HT1080 (cell line): ENCODE results near the gene CLEC16A. TPM values are rescaled to one million over a fixed set of nuclear protein-coding genes. Genes with fewer than 3 reads are reported as not detected.
A peak's percentile ranks its signal among the peaks of the same experiment; 100 is the strongest.
"Not testable (repeated sequence)": the region's sequence is repeated elsewhere in the genome, so short reads cannot be mapped to it uniquely, and the experiment has no call there.

Source experiments
- DNase-seq: peaks from one replicate; pipeline ENCODE4 v3.0.0-alpha.2; 2015; ENCODE audit warnings: low read depth
- total RNA-seq: library from RNA; depleted of rRNA; stranded (reverse); fragments of >200 nt; shearing (Covaris generic); gene quantifications from 2 replicates; pipeline ENCODE4 v1.2.3, GENCODE V29; 2014

CLEC16A gene
- total RNA-seq, 1 experiment from 2014 or later: 12.9 TPM

- DNase-seq: no peak
Observed at GRCh38 chr16:10939649-10940234, 4.6 kb upstream of the CLEC16A start.

GRCh38 chr16:10940501-10941079 lies 3.8 kb upstream of the CLEC16A start:
- DNase-seq: no peak

DNA sequence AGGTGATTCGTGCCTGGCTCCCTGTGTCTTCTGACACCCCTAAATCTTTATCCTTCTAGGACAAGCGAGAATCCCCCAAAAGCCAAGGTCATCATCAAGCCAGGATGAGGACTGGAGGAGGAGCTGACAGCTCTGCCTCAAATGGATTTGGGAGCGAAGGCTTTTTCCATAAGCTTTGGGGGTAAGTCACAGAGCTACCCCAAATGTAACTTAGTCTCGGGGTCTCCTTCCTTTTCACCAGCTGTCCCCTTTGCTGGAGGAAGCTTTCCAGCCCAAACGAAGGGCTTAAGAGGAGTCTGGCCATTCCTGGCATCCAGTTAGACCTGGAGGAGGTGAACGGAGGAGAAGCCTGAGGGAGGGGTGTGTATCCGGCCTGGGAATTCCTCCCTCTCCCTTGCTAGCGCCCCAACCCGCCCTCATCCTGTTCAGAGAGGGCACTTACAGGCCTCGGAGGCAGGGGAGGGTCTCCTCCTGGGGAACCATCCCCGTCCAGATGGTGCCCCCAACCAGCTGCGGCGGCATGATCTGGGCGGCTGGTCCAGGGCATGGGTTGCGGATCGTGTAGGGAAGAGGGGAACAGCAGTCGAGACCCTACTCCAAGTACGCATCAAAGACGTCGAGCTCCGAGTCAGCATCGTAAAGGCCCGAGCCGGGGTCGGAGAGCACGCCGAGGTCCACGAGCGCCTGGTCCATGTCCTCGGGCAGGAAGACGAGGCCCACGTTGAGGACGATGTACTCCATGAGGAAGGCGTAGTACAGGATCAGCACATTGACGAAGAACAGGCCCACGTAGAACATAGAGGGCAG lies 3.0 kb upstream of the CLEC16A start:
- peak; percentile 33 for DNase-seq

DNA sequence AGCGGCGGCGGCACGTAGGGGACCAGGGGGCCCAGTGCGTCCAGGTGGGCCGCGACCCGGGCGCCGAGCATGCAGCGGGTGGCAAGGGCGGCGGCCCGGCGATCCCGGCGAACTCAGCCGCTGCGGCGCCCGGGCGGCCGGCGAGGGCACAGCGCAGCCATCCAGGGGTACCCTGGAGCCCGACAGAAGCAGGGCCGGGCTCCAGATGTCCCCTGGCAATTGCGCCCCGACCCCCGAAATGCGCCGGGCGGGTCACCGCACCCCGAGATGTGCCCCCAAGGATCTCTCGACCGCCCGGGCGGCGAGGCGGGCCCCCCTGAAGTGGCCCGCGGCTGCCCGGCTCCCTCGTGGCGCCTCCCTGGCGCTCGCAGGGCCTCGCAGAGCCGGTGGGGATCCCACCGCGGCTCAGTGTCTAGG lies 2.4 kb upstream of the CLEC16A start:
- DNase-seq: not testable (repeated sequence)

GRCh38 chr16:10942352-10943063 lies 1.9 kb upstream of the CLEC16A start, which contains the start of gene DEXI:
Gene DEXI, minus strand, starts transcription at chr16:10942468. Its CDS starts 463 bp downstream, at chr16:10942005.
- peak; percentile 86 for DNase-seq

DNA sequence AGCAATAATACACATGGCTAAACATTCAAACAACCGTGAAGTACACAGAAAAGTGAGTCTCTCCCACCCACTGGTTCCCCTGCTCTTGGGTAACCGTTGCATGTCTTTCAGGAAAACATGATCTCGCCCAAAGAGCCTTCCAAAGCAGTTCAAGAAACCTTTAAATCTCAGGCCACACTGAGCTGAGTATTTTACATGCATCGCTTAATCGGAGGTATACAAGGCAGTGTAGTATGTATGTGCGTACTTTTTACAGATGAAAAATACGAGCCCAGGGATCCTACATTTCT lies 1.4 kb upstream of the CLEC16A start:
- no peak for DNase-seq

GRCh38 chr16:10945065-10945787 lies 862 bp downstream of the CLEC16A start:
- DNase-seq: no peak

- no peak for DNase-seq
Observed at GRCh38 chr16:10946308-10946707, 1.9 kb downstream of the CLEC16A start.

DNA sequence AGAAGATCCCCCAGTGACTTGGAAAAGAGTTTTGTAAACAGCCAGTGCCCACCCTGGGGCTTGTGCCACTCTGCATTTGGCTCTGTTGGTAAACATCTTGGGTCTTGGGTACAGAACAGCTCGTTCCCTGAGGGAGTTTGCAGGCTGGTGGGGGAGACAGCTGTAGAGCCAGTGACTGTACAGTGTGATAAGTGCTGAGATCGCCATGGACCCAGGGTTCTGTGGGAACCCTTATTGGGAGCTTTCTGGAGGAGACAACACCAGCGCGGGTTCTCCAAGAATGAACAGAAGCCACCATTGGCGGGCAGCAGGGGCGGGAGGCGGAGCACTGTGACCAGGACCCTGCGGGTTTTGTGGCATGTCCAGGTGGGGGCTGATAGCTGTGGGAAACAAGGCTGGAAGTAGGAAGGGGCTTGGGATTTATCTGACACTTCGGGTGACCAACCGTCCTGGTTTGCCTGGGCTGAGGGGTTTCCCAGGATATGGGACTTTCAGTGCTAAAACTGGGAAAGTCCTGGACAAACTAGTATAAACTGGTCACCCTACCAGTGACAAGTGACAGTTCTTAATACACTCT lies 2.9 kb downstream of the CLEC16A start:
- no peak for DNase-seq

DNA sequence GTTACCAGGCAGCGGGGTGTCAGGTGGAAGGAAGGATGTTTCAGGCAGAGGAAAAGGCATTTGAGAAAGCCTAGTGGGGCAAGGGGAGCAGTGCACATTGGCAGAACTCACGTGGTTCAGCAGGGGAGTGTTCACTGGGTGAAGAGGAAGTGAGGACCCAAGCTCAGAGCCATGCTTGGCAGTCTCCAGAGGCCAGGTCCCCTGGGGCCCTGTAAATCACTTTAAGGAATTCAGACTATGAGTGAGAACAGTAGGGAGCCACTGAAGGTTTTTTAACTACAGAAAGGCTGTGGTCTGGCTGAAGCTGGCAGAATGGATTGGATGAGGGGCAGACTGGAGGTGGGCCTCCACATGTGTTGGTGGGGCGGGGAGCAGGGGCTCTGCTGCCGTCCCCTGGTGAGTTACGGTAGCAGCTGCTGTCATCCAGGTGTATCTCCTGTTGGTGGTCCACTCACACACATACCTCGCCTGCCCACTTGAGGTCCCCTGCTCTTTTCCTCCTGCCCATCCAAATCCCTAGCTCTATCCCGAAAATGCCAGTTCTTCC lies 5.1 kb downstream of the CLEC16A start:
- peak; percentile 67 for DNase-seq

DNA sequence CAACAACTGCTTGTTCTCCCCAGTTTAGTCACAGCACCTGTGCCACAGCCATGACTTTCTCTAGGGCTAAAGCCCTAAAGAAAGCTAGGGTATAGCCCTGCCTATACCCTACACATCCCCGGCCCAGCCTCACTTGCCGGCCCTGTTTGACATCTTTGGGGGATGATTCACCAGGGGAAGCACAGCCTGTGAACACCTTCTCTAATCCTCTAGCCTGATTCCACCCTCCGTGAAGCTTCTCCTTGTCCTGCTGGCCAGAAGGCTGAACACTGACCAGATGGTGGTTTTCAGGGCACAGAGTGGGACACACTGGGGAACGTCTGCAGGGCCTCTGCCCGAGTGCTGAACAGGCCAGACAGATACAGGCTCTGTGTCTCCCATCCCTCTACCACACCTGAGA lies 6.0 kb downstream of the CLEC16A start:
- DNase-seq: no peak

GRCh38 chr16:10951026-10951425 lies 6.7 kb downstream of the CLEC16A start:
- no peak for DNase-seq

- no peak for DNase-seq
Observed at GRCh38 chr16:10954903-10955302, 10.5 kb downstream of the CLEC16A start.

DNA sequence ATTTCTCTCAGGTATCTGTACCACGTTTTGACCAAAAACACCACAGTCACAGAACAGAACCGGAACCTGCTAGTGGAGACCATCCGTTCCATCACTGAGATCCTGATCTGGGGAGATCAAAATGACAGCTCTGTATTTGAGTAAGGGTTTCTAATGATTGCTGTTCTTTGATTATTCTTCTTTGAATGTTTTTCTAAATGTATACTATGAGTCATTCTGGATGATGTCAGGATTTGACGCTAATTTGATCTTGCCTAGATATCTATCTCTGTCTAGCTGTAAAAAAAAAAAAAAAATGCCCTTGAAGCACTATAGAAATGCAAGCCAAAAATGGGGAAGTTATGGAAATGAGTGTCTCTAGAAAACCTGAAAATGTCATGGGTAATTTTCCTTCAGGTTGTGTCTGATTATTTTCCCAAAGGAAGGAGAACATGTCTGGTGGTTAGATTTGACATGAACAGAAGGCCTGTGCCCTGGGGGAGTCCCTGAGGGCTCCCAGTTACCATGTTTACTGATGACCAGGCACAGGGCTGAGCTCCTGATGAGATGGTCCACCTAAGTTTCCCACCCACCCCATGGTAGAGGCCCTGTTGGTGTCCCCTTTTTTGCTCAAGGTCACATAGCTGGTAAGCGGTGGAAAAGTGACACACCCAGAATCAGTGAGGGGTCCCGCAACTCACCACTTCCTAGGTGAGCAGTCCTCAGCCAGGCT lies 13.6 kb downstream of the CLEC16A start:
- peak; percentile 48 for DNase-seq

- no peak for DNase-seq
Observed at GRCh38 chr16:10959161-10959560, 14.8 kb downstream of the CLEC16A start.

DNA sequence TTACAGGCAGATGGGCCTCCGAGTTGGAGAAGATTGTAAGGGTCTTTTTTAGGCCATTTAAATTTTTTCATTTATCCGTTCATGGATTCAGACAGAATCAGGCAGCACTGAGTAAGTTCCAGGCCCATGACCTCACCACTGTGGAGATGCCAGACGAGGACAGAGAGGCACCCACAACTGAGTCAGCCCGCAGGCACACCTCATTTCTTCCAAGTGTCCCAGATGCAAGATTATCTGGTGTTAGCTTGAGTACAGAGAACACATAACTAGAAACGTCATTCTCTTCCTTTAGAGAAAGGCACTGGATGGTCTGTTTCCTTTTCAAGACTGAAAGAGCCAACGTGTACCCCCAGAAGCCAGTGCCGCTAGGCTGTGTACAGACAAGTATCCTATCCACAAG lies 16.9 kb downstream of the CLEC16A start:
- DNase-seq: peak; percentile 80

DNA sequence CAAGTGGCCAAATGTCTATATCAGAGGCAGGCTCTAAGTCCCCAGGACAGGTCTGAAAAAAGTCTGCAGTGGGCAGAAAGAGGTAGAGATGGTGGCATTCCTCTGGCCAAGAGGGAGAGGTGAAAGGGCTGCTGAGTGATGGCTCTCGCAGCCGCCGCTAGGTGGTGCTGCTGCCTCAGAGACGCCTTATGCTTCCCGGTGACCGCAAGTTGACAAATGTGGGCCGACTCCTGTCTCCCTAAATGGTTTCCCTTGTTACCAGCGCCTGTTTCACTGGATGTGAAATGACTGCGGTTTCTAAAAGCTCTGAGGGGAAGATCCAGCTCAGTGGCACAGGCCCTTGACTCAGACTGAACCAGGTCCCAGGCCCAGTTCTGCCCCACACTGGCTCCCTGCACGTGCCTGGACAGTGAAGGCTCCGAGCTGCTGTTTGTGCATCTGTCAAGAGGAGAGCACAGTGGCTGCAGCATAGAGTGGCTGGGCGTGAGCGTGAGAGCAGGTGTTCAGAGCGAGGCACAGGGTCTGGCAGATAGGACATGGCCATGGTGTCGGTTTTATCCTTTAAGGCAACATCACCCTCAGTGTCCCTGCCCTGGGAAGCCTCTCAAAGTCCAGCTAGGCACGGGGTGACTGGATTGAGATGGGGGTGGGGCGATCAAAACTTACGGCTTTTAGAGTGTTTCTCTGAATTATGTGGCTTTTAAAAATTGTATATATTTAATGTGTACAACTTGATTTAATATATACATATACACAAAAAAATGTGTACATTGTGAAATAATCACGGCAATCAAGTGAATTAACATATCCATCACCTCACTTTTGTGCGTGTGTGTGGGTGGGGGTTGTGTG lies 19.9 kb downstream of the CLEC16A start:
- peak; percentile 85 for DNase-seq

DNA sequence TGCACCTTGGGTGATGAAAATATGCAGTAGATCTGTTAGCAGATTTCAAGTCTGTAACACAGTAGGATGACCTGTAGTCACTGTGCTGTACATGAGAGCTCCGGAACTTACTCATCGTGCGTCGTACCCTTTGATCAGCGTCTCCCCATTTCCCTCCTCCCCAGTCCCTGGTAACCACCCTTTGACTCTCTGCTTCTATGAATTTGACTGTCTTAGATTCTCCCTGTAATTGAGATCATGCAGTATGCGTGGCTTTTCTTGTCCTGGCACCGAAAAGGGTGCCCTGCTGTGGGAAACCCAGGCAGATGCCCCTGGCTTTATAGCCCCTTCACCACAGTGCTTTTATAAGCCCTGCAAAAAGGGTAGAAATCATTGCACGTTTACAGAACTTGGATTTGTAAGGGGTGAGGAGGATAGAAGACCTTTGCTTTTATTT lies 20.5 kb downstream of the CLEC16A start:
- peak; percentile 92 for DNase-seq

DNA sequence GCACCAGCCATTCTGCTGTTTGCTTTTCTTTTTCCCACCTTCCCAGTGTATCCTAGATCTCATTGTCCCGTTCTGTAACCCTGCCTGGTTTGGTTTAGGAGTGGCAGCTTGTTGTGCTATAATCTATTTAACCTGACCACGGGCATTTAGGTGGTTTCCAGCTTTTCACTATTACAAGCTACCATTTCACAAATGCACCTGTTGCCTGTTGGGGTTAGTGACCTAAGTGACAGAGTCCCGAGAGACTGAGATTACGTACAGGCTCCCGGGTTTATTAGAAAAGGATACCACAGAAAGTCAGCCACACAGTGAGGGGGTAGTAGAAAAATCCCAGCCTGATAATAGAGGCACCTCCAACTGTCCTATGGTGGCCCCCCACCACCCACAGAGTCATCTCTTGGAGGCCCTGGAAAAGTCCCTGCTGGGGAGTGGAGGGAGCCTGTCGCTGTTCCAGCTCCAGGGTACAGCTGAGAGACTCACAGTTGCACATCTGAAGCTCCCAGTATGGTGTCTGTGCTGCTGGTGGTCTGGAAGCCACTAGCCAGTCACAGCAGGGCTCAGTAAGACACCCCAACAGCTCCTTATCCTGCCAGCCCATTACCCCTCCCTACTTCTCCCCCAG lies 21.2 kb downstream of the CLEC16A start:
- DNase-seq: no peak
